ENCODE data around the gene SLC27A1. TPM values are rescaled to one million over a fixed set of nuclear protein-coding genes. Genes with fewer than 3 reads are reported as not detected.

Gene SLC27A1
- total RNA-seq, 1 donor from 2014 or later: 9.1 TPM

DNA sequence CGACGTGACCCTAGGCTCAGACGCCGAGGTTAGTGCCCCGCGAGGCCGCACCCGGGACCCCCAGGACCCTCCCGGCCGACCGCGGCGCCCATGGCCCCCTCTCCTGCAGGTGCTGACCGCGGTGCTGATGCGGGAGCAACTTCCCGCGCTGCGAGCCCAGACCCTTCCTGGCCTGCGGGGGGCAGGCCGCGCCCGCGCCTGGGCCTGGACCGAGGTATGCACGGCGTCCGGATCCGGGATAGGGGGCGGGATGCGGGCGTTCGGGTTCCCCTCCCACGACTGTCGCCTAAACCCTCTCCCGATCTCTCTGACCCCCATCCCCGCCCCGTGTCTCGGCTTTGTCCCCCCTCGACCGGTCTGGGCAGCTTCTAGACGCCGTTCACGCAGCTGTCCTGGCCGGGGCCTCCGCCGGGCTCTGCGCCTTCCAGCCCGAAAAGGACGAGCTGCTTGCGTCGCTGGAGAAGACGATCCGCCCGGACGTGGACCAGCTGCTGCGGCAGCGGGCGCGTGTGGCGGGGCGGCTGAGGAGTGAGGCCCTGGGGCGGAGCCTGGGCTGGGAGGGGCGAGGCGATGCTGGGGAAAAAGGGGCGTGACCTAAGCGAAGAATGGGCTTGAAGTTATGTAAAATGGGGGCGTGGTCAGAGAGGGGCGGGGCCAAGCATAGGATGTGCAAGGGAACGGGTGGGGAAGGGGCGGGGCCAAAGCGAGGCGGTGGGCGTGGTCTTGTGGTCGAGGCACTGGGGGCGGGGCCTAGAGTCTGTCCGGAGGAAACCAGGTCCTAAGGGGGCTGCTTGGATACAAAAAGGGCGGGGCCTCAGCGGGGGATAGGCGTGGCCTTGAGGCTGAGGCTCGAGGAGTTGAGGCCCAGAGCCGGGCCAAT, 69.2 kb downstream of the SLC27A1 start:
- TF ChIP-seq, protein P1, sequence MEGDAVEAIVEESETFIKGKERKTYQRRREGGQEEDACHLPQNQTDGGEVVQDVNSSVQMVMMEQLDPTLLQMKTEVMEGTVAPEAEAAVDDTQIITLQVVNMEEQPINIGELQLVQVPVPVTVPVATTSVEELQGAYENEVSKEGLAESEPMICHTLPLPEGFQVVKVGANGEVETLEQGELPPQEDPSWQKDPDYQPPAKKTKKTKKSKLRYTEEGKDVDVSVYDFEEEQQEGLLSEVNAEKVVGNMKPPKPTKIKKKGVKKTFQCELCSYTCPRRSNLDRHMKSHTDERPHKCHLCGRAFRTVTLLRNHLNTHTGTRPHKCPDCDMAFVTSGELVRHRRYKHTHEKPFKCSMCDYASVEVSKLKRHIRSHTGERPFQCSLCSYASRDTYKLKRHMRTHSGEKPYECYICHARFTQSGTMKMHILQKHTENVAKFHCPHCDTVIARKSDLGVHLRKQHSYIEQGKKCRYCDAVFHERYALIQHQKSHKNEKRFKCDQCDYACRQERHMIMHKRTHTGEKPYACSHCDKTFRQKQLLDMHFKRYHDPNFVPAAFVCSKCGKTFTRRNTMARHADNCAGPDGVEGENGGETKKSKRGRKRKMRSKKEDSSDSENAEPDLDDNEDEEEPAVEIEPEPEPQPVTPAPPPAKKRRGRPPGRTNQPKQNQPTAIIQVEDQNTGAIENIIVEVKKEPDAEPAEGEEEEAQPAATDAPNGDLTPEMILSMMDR (IDR thresholded peaks at IDR 0.05; ENCODE audit: insufficient read depth, low read length, poor library complexity, severe bottlenecking): peak; percentile 25
- H3K36me3 ChIP-seq (ENCODE audit: control insufficient read depth, insufficient read depth, low read length): no peaks in the 10 kb centered on the region
- DNase-seq (ENCODE audit: low read depth): peak; percentile 42
- peaks cover 24% of the 10 kb centered on the region for H3K27me3 ChIP-seq (ENCODE audit: control insufficient read depth, insufficient read depth, low read length)
- peak overlapping the region; percentile 27 for H3K4me3 ChIP-seq (ENCODE audit: low read depth, low read length)

DNA sequence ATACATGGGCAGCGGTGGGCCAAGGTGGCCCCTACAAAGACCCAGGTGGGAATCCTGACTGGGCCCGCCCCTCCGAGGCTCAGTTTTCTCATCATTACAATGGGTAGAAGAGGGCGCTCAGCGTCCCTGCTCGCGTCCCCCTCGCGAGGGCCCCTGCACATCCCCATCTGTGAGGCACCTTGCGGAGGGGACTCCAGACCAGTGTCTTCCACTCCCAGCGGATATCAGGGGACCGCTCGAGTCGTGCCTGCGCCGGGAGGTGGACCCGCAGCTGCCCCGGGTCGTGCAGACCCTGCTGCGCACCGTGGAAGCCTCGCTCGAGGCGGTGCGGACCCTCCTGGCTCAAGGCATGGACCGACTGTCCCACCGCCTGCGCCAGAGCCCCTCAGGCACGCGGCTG, 69.8 kb downstream of the SLC27A1 start:
- Histone ChIP-seq H3K27me3 (ENCODE audit: control insufficient read depth, insufficient read depth, low read length) (peaks cover 24% of the 10 kb centered on the region), H3K4me3 (ENCODE audit: low read depth, low read length) (no peak overlapping the region), H3K36me3 (ENCODE audit: control insufficient read depth, insufficient read depth, low read length) (no peaks in the 10 kb centered on the region)
- DNase-seq (ENCODE audit: low read depth): no peak
- TF ChIP-seq, protein P1 (IDR thresholded peaks at IDR 0.05; ENCODE audit: insufficient read depth, low read length, poor library complexity, severe bottlenecking): no peak

DNA sequence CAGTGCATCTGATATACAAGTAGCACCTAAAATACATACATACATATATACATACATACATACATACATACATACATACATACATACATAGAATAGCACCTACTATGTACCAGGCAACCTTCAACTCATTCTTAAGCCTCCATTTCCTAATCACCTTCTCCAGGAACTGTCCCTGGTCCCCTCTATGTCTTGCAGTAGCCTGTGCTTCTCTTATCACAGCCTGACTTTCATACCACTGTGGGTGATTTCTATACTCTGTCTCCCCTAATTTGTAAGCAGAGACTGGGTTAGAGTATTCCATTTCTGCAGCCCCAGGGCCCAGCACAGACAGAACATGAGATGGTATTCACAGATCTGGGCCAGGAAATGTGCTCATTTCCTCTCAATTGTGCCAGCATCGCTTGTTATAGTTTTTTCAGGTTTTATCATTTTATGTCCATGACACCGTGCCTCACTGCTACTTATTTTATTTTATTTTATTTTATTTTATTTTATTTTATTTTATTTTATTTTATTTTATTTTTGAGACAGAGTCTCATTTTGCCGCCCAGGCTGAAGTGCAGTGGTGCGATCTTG, 70.9 kb downstream of the SLC27A1 start:
- H3K36me3 ChIP-seq (ENCODE audit: control insufficient read depth, insufficient read depth, low read length): no peaks in the 10 kb centered on the region
- TF ChIP-seq, protein P1 (IDR thresholded peaks at IDR 0.05; ENCODE audit: insufficient read depth, low read length, poor library complexity, severe bottlenecking): no peak
- DNase-seq (ENCODE audit: low read depth): no peak
- peaks cover 24% of the 10 kb centered on the region for H3K27me3 ChIP-seq (ENCODE audit: control insufficient read depth, insufficient read depth, low read length)
- H3K4me3 ChIP-seq (ENCODE audit: low read depth, low read length): no peak overlapping the region

DNA sequence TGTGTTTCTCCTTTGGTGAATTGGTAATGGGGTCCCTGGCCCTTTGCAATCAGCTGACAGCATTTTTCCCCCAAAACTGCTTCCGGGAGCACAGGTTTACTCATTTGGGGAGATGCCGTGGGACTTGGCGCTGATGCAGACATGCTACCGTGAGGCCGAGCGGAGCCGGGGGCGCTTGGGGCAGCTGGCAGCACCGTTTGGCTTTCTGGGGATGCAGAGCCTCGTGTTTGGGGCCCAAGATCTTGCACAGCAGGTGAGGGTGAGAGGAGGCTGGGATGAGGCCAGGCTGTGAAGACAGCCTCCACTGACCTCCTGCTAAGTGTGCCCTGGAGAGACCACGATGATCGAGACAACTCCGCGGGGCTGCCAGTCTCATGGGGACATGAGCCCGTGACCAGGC, 71.7 kb downstream of the SLC27A1 start:
- TF ChIP-seq, protein P1 (IDR thresholded peaks at IDR 0.05; ENCODE audit: insufficient read depth, low read length, poor library complexity, severe bottlenecking): no peak
- no peak for DNase-seq (ENCODE audit: low read depth)
- Histone ChIP-seq H3K4me3 (ENCODE audit: low read depth, low read length) (no peak overlapping the region), H3K27me3 (ENCODE audit: control insufficient read depth, insufficient read depth, low read length) (peaks cover 21% of the 10 kb centered on the region), H3K36me3 (ENCODE audit: control insufficient read depth, insufficient read depth, low read length) (no peaks in the 10 kb centered on the region)

DNA sequence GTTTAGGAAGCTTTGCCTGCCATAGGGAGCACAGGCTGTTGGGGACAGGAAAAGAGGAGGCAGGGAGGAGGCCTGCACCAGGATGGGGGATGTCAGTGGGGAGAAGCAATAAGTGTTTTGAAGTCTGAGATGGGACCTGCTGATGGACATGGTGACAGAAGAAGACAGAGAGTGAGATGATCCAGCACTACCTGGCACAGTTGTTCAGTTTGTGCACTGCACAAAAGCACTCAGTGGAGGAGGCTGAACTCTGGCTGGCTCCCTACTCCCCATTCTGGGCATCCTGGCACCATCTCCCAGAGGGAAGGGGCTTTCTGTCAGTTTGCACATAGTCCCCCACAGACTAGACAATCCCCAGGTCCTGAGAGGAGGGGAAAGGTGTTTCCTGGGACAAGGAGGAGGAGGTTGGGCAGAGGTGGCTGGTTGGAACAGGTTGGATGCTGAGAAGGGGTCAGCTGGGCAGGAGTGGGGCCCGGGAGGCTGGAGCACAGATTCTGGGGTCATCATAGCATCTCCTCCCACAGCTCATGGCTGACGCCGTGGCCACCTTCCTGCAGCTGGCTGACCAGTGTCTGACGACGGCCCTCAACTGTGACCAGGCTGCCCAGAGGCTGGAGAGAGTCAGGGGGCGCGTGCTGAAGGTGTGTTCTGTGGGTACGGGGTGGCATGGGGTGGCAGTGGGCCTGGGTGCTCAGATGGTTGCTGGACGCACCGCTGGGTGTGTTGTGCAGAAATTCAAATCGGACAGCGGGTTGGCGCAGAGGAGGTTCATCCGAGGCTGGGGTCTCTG, 72.7 kb downstream of the SLC27A1 start:
- H3K27me3 ChIP-seq (ENCODE audit: control insufficient read depth, insufficient read depth, low read length): peaks cover 21% of the 10 kb centered on the region
- TF ChIP-seq, protein P1 (IDR thresholded peaks at IDR 0.05; ENCODE audit: insufficient read depth, low read length, poor library complexity, severe bottlenecking): no peak
- no peaks in the 10 kb centered on the region for H3K36me3 ChIP-seq (ENCODE audit: control insufficient read depth, insufficient read depth, low read length)
- H3K4me3 ChIP-seq (ENCODE audit: low read depth, low read length): no peak overlapping the region
- no peak for DNase-seq (ENCODE audit: low read depth)

Data from kidney epithelial cell (primary cell).